ENCODE data around the gene GPX6. TPM values are rescaled to one million over a fixed set of nuclear protein-coding genes. Genes with fewer than 3 reads are reported as not detected.
"Not testable (repeated sequence)": the region's sequence is repeated elsewhere in the genome, so short reads cannot be mapped to it uniquely, and the experiment has no call there.

Gene GPX6
- total RNA-seq, 1 donor from 2014 or later, result not detected

DNA sequence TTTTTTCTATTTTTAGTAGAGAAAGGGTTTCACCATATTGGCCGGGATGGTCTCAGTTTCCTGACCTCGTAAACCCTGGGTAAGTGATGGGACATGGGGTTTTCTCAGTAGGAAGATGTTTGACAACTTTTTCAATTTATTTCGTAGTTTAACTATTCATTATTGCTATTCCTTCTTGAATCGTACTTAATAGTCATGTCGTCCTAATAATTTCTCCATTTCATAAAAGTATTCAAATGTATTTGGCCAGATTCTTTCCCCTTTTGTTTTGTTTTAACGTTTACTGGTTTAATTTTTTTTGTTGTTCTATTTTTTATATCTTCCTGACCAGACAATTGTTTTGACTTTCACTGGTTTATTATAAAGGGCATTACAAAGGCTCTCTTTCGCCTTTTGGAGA is 26.4 kb upstream of the GPX6 start:
- DNase-seq (ENCODE audit: low spot score), result no peak
- Mint-ChIP-seq H3K27me3 (ENCODE audit: low read depth) (peaks cover 72% of the 10 kb centered on the region), H3K4me1 (ENCODE audit: low read depth) (peaks cover 26% of the 10 kb centered on the region), H3K4me3 (ENCODE audit: low read depth) (peak overlapping the region; percentile 72), H3K9me3 (peaks cover 13% of the 10 kb centered on the region), H3K36me3 (ENCODE audit: low read depth) (no peaks in the 10 kb centered on the region), H3K27ac (no peak overlapping the region)
- intact Hi-C loops (cut with micrococcal nuclease), result loop anchor here (5.0 kb wide), 2 partner anchors 45 to 55 kb away; a partner anchor contains a TSS

GRCh38 chr6:28537509-28538140 is 22.0 kb upstream of the GPX6 start:
- Mint-ChIP-seq H3K4me1 (ENCODE audit: low read depth) (peaks cover 16% of the 10 kb centered on the region), H3K27me3 (ENCODE audit: low read depth) (peaks cover 76% of the 10 kb centered on the region), H3K4me3 (ENCODE audit: low read depth) (no peak overlapping the region), H3K27ac (no peak overlapping the region), H3K9me3 (peaks cover 13% of the 10 kb centered on the region), H3K36me3 (ENCODE audit: low read depth) (no peaks in the 10 kb centered on the region)
- intact Hi-C loops (cut with micrococcal nuclease), result no loop called here
- DNase-seq (ENCODE audit: low spot score), result no peak

GRCh38 chr6:28537065-28537464 is 21.5 kb upstream of the GPX6 start:
- Mint-ChIP-seq H3K4me1 (ENCODE audit: low read depth) (peaks cover 11% of the 10 kb centered on the region), H3K27ac (no peak overlapping the region), H3K9me3 (peaks cover 13% of the 10 kb centered on the region), H3K27me3 (ENCODE audit: low read depth) (peaks cover 75% of the 10 kb centered on the region), H3K4me3 (ENCODE audit: low read depth) (no peak overlapping the region), H3K36me3 (ENCODE audit: low read depth) (no peaks in the 10 kb centered on the region)
- DNase-seq (ENCODE audit: low spot score), result no peak
- intact Hi-C loops (cut with micrococcal nuclease), result no loop called here

DNA sequence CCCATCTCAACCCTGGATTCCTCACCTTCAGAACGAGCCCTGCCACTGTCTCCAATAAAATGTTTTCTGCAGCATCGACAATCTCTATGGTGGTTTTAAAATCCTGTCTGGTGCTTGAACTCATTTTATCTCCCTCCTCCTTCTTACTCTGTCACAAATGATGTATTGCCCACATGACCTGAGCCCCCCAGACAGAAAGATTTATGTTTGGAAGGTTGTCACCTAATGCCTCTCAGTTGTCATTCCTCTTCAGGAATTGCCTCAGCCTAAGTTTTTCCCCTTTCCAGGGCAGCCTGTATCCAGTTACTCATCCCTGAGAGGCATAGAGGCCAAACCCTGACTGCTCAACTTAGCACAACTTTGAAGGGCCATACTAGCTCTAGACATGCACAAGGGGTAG is 19.3 kb upstream of the GPX6 start:
- peaks cover 74% of the 10 kb centered on the region for H3K27me3 Mint-ChIP-seq (ENCODE audit: low read depth)

DNA sequence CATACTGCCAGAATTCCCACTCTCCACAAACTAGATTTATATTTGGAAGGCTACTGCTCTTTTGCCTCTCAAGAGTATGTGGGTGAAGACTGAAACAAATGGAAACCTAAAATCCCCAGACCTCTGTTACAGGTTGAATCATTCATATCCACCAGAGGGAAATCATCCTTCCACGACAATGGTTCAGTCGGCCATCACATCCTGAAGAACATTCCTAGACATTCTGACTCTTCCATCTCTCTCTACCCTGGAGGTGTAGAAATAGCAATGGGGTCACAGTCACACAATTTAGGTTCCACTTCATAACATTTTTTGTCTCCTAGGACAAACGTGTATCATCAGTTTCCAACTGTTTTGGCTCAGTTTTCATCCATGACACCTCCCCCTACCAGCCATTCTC is 18.7 kb upstream of the GPX6 start:
- no peak for DNase-seq (ENCODE audit: low spot score)
- H3K9me3 Mint-ChIP-seq, result no peaks in the 10 kb centered on the region
- no peak overlapping the region for H3K27ac Mint-ChIP-seq
- H3K27me3 Mint-ChIP-seq (ENCODE audit: low read depth), result peaks cover 71% of the 10 kb centered on the region
- intact Hi-C loops (cut with micrococcal nuclease), result no loop called here
- no peaks in the 10 kb centered on the region for H3K36me3 Mint-ChIP-seq (ENCODE audit: low read depth)
- H3K4me3 Mint-ChIP-seq (ENCODE audit: low read depth), result no peak overlapping the region
- H3K4me1 Mint-ChIP-seq (ENCODE audit: low read depth), result peaks cover 9% of the 10 kb centered on the region

More for the DNA sequence above, 19.3 kb upstream of the GPX6 start:
- no peaks in the 10 kb centered on the region for H3K36me3 Mint-ChIP-seq (ENCODE audit: low read depth)
- peaks cover 9% of the 10 kb centered on the region for H3K4me1 Mint-ChIP-seq (ENCODE audit: low read depth)
- no peak overlapping the region for H3K27ac Mint-ChIP-seq
- H3K9me3 Mint-ChIP-seq, result no peaks in the 10 kb centered on the region
- H3K4me3 Mint-ChIP-seq (ENCODE audit: low read depth), result no peak overlapping the region
- intact Hi-C loops (cut with micrococcal nuclease), result no loop called here
- DNase-seq (ENCODE audit: low spot score), result no peak

DNA sequence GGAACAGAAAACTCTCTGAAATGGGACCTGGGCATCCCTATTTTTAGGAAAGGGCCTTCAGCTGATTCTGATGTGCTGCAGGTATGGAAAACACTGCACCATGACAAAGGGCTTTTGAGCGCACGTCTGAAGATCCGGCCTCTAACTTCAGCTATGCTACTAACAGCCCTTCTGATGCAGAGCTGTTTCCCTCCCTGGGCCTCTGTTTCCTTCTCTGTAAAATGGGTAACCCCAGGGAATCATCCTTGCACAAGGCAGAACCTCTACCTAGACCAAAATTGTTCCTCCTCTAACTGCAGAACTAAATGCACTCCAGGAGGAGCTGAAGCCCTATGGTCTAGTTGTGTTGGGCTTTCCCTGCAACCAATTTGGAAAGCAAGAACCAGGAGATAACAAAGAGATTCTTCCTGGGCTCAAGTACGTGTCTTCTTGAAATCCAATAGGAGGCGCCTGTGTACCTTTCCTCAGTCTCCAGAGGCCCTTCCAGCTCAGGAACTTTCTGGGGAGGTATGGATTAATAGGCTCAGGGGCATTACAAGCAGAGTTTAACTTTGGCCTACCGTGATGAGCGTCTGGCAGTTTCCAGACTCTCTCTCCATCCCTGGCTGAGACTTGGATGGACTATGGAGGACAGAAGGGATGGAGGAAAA is 16.0 kb upstream of the GPX6 start:
- Mint-ChIP-seq H3K4me1 (ENCODE audit: low read depth) (peaks cover 3% of the 10 kb centered on the region), H3K36me3 (ENCODE audit: low read depth) (no peaks in the 10 kb centered on the region), H3K9me3 (no peaks in the 10 kb centered on the region), H3K27ac (no peak overlapping the region), H3K27me3 (ENCODE audit: low read depth) (peaks cover 62% of the 10 kb centered on the region), H3K4me3 (ENCODE audit: low read depth) (no peak overlapping the region)
- intact Hi-C loops (cut with micrococcal nuclease), result no loop called here
- no peak for DNase-seq (ENCODE audit: low spot score)

- intact Hi-C loops (cut with micrococcal nuclease), result no loop called here
- no peak for DNase-seq (ENCODE audit: low spot score)
- H3K4me1 Mint-ChIP-seq (ENCODE audit: low read depth), result peaks cover 3% of the 10 kb centered on the region
- H3K9me3 Mint-ChIP-seq, result no peaks in the 10 kb centered on the region
- H3K4me3 Mint-ChIP-seq (ENCODE audit: low read depth), result no peak overlapping the region
- H3K27me3 Mint-ChIP-seq (ENCODE audit: low read depth), result peaks cover 64% of the 10 kb centered on the region
- no peaks in the 10 kb centered on the region for H3K36me3 Mint-ChIP-seq (ENCODE audit: low read depth)
- no peak overlapping the region for H3K27ac Mint-ChIP-seq
Measured at GRCh38 chr6:28530777-28531176, 15.2 kb upstream of the GPX6 start.

DNA sequence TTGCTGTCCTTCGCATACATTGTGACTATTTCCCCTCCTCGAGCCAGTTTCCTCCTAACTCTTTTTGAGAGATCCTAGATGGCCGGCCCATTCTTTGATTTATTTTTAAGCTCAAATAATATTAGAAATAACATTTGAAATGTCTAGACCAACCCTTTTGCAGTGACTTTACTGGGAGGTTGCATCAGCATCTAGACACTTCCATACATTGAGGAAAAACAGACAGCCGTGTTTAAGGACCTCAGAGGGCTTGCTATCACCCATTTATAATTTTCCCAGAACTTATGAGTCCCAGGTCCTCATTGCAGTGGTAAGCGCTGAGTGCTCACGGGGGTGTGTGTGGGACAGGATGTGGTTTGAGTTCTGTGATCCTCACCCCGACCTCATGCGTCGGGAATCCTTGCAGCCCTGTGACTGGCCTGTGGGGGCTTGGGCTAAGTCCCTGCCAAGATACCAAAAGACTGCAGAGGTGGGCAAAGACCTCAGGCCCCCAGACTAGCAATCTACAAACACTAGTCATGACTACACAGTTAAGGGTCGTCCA is 10.0 kb upstream of the GPX6 start, which contains the start of gene GPX5:
Gene GPX5, plus strand, starts transcription at position 386 of the 544 bp plus-strand sequence. Its CDS starts 133 bp downstream, at position 519.
- intact Hi-C loops (cut with micrococcal nuclease), result no loop called here
- Mint-ChIP-seq H3K27me3 (ENCODE audit: low read depth) (peaks cover 50% of the 10 kb centered on the region), H3K4me1 (ENCODE audit: low read depth) (peaks cover 26% of the 10 kb centered on the region), H3K9me3 (no peaks in the 10 kb centered on the region), H3K27ac (no peak within 1 kb of the TSS), H3K4me3 (ENCODE audit: low read depth) (no peak within 1 kb of the TSS), H3K36me3 (ENCODE audit: low read depth) (no peaks in the 10 kb centered on the region)
- no peak for DNase-seq (ENCODE audit: low spot score)

DNA sequence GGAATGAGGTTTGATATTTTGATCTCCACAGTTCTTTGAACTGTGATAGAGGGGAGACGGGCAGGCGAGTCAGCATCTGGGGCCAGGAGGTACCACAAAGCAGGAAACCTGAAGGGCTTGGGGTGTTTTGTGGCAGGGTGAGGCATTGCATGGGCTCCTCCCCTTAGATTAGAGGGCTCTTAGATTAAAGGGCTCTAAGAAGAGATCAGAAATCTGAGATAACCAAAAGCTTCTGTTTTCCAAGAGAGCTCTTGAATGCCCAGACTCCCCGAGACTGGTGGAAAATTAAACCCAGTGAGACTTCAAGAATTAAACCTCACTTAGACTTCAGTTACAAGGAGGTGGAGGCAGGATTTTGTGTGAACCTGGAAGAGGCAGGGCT is 7.6 kb upstream of the GPX6 start:
- Mint-ChIP-seq H3K27ac (no peak overlapping the region), H3K36me3 (ENCODE audit: low read depth) (no peaks in the 10 kb centered on the region), H3K27me3 (ENCODE audit: low read depth) (peaks cover 56% of the 10 kb centered on the region), H3K4me3 (ENCODE audit: low read depth) (peak overlapping the region; percentile 9), H3K9me3 (no peaks in the 10 kb centered on the region), H3K4me1 (ENCODE audit: low read depth) (peaks cover 26% of the 10 kb centered on the region)
- DNase-seq (ENCODE audit: low spot score), result peak; percentile 33
- intact Hi-C loops (cut with micrococcal nuclease), result no loop called here

DNA sequence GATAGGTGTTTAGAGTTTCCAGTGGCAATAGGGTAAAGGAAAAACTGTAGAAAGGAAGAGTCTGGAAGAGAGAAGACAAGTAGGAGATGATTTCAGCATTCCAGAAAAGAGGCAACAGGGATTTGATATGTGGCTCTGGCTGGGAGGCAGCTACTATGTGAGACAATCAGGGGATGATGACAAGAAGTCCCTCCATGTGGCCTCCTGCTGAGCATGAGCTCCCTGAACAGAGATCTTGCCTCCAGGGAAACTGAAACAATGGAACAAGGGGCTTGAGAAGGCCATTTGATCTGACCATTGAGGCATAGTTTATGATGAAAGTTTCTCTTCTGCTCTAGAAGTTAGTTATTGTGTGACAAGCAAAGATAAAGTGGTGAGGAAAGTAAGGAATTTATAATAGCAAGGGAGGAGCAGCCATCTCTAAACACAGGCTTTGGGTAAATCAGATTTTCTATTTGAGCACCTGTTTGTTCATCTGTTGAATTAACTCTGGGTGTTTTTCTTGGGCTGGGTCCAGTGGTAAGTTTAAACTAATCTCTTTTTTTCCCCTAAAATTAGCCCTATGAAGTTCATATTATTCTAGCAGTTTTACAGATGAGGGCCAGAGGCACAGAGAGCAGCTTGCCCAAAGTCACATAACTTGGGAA is 7.1 kb upstream of the GPX6 start:
- intact Hi-C loops (cut with micrococcal nuclease), result no loop called here
- Mint-ChIP-seq H3K27ac (no peak overlapping the region), H3K9me3 (no peaks in the 10 kb centered on the region), H3K27me3 (ENCODE audit: low read depth) (peaks cover 58% of the 10 kb centered on the region), H3K4me3 (ENCODE audit: low read depth) (no peak overlapping the region), H3K4me1 (ENCODE audit: low read depth) (peaks cover 26% of the 10 kb centered on the region), H3K36me3 (ENCODE audit: low read depth) (no peaks in the 10 kb centered on the region)
- no peak for DNase-seq (ENCODE audit: low spot score)

- Mint-ChIP-seq H3K27me3 (ENCODE audit: low read depth) (peaks cover 57% of the 10 kb centered on the region), H3K4me1 (ENCODE audit: low read depth) (peaks cover 8% of the 10 kb centered on the region), H3K27ac (no peak overlapping the region), H3K4me3 (ENCODE audit: low read depth) (no peak overlapping the region), H3K9me3 (no peaks in the 10 kb centered on the region), H3K36me3 (ENCODE audit: low read depth) (no peaks in the 10 kb centered on the region)
- intact Hi-C loops (cut with micrococcal nuclease), result no loop called here
- DNase-seq (ENCODE audit: low spot score), result no peak
Measured at GRCh38 chr6:28517964-28518363, 2.4 kb upstream of the GPX6 start.

- H3K9me3 Mint-ChIP-seq; DNase-seq (ENCODE audit: low spot score); H3K27ac Mint-ChIP-seq; intact Hi-C loops (cut with micrococcal nuclease); H3K4me3 Mint-ChIP-seq (ENCODE audit: low read depth); H3K4me1 Mint-ChIP-seq (ENCODE audit: low read depth); H3K36me3 Mint-ChIP-seq (ENCODE audit: low read depth): not testable (repeated sequence)
- H3K27me3 Mint-ChIP-seq (ENCODE audit: low read depth), result peaks cover 28% of the 10 kb centered on the region
Measured at GRCh38 chr6:28512387-28512786, 3.2 kb downstream of the GPX6 start.

All from activated T-helper 2 cell treated with anti-CD3 and anti-CD28 coated beads, Interferon-gamma antibody, Interleukin-2, Interleukin-4, amounts not matched to agents 10 μg/mL and 5 μg/mL and 100 μg/mL, durations not matched to agents 14 hours and 24 hours and 36 hours (primary cell).